ENCODE results near the gene MAP3K14. TPM values are rescaled to one million over a fixed set of nuclear protein-coding genes. Genes with fewer than 3 reads are reported as not detected.

MAP3K14 gene
- 8.9 to 9.9 TPM (median 9.8 TPM) in 3 replicates for total RNA-seq

DNA sequence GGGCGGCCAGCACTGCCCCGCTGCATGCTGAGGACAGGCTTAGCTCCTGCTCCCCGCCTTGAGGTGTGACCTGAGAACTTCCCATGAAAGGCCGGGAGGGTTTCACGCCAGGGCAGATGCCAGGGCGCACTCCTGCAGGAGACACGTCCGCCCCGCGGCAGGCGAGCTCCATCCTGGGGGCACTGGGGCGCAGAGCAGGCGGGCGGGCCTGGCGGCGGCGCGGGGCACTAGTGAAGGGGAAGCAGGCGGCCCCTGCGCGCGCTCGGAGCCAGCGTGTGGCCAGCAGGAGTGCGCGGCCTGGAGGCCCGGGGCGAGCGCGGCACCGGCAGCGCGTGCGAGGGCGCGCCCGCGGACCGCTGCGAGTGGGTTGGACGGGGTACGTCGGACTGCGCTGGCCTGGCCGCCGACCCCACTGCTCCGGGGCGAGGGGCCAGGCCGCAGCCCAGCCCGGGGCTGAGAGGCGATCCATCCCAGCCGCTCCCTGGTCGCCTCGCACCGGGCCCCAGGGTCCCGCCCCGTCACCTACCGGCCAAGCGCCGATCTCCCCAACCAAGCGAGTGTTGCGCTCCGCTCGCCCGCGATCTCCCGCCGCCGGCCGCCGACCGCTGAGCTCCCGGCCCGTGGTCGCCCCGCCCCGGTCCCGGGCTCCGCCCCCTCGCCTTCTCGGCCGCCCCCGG is at the start of gene MAP3K14:
MAP3K14 (minus strand) TSS at position 587 of the 677 bp plus-strand sequence. CDS start 26,275 bp downstream, outside the sequence.
- Mint-ChIP-seq H3K4me3 (peak within 1 kb of the TSS; percentile 85), H3K9me3 (no peaks in the 10 kb centered on the region), H3K27me3 (ENCODE audit: low read depth) (no peaks in the 10 kb centered on the region), H3K27ac (peak within 1 kb of the TSS; percentile 98), H3K36me3 (no peaks in the 10 kb centered on the region), H3K4me1 (peaks cover 68% of the 10 kb centered on the region)
- DNase-seq (ENCODE audit: low spot score in 2 of 2, unreplicated experiment in 2 of 2), result peak; percentile 53 to 79
- TF ChIP-seq, protein P1, sequence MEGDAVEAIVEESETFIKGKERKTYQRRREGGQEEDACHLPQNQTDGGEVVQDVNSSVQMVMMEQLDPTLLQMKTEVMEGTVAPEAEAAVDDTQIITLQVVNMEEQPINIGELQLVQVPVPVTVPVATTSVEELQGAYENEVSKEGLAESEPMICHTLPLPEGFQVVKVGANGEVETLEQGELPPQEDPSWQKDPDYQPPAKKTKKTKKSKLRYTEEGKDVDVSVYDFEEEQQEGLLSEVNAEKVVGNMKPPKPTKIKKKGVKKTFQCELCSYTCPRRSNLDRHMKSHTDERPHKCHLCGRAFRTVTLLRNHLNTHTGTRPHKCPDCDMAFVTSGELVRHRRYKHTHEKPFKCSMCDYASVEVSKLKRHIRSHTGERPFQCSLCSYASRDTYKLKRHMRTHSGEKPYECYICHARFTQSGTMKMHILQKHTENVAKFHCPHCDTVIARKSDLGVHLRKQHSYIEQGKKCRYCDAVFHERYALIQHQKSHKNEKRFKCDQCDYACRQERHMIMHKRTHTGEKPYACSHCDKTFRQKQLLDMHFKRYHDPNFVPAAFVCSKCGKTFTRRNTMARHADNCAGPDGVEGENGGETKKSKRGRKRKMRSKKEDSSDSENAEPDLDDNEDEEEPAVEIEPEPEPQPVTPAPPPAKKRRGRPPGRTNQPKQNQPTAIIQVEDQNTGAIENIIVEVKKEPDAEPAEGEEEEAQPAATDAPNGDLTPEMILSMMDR (IDR thresholded peaks at IDR 0.05; ENCODE audit: unreplicated experiment), result no peak

- TF ChIP-seq, protein P1 (IDR thresholded peaks at IDR 0.05; ENCODE audit: unreplicated experiment), result no peak
- H3K4me3 Mint-ChIP-seq, result no peak overlapping the region
- peaks cover 3% of the 10 kb centered on the region for H3K9me3 Mint-ChIP-seq
- DNase-seq (ENCODE audit: low spot score in 2 of 2, unreplicated experiment in 2 of 2), result no peak
- H3K27me3 Mint-ChIP-seq (ENCODE audit: low read depth), result peaks cover 3% of the 10 kb centered on the region
- no peak overlapping the region for H3K27ac Mint-ChIP-seq
- peaks cover 10% of the 10 kb centered on the region for H3K4me1 Mint-ChIP-seq
- H3K36me3 Mint-ChIP-seq, result peaks cover 2% of the 10 kb centered on the region
These were observed 49.2 kb upstream of the MAP3K14 start for GRCh38 chr17:45366049-45366448.

DNA sequence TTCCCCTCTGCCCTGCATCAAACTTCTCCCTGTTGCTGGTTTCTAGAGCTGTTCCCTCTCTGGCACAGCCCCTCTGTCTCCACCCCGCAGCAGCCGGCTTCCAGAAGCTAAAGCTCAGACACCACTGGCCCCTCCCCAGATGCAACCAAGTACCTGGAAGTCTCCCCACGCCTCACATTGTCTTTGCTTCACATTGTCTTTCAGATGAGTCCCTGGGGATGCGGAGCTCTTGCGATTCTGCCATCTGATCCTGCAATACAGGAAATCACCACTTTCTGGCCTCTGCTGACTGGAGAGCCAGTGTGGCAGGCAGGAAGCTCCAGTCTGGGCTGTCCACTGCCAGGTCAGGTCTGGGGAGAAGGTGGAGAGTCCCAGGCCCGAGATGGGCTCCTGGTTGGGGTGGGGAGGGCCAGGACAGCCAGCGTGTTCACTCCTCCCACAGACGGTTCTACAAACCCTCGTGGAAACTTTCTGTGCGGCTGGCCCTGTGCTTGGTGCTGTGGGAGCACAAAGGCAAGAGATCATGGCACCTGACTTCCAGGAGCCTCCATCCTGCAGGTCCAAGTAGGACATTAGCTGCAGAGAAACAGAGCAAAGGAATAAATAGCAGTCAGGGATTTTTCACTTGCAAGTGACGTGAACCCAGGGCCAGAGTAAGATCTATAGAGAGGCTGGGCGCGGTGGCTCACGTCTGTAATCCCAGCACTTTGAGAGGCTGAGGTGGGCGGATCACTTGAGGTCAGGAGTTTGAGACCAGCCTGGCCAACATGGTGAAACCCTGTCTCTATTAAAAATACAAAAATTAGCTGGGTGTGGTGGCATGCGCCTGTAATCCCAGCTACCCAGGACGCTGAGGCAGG is 47.9 kb upstream of the MAP3K14 start:
- Mint-ChIP-seq H3K27ac (no peak overlapping the region), H3K4me3 (no peak overlapping the region), H3K4me1 (peaks cover 5% of the 10 kb centered on the region), H3K27me3 (ENCODE audit: low read depth) (peaks cover 3% of the 10 kb centered on the region), H3K36me3 (peaks cover 2% of the 10 kb centered on the region), H3K9me3 (peaks cover 3% of the 10 kb centered on the region)
- DNase-seq (ENCODE audit: low spot score in 2 of 2, unreplicated experiment in 2 of 2), result no peak
- TF ChIP-seq, protein P1 (IDR thresholded peaks at IDR 0.05; ENCODE audit: unreplicated experiment), result no peak

DNA sequence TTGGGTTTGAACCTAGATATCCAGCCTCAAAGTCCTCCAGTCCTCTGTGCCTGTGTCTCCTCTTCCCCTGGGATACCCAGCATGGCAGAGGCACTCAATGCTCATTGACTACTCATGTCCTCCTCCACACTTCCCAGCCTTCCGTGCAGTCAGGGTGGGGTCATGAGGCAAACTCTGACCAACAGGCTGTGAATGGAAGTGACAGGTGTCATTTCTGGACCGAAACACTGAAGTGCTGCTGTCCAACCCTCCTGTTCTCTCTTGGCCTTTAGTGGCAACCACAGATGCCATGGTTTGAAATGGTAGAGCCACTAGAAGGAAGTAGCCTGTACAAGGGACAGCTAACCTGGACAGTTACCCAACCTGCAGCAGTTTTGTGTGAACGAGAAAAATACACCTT is 46.7 kb upstream of the MAP3K14 start:
- Mint-ChIP-seq H3K27ac (no peak overlapping the region), H3K4me1 (peaks cover 5% of the 10 kb centered on the region), H3K27me3 (ENCODE audit: low read depth) (peaks cover 3% of the 10 kb centered on the region), H3K36me3 (peaks cover 2% of the 10 kb centered on the region), H3K9me3 (peaks cover 3% of the 10 kb centered on the region), H3K4me3 (no peak overlapping the region)
- TF ChIP-seq, protein P1 (IDR thresholded peaks at IDR 0.05; ENCODE audit: unreplicated experiment), result no peak
- no peak for DNase-seq (ENCODE audit: low spot score in 2 of 2, unreplicated experiment in 2 of 2)

GRCh38 chr17:45361976-45362375 is 45.2 kb upstream of the MAP3K14 start:
- Mint-ChIP-seq H3K4me1 (peaks cover 5% of the 10 kb centered on the region), H3K27me3 (ENCODE audit: low read depth) (peaks cover 3% of the 10 kb centered on the region), H3K36me3 (peaks cover 2% of the 10 kb centered on the region), H3K27ac (no peak overlapping the region), H3K4me3 (no peak overlapping the region), H3K9me3 (peaks cover 3% of the 10 kb centered on the region)
- TF ChIP-seq, protein P1 (IDR thresholded peaks at IDR 0.05; ENCODE audit: unreplicated experiment), result no peak
- no peak for DNase-seq (ENCODE audit: low spot score in 2 of 2, unreplicated experiment in 2 of 2)
